Measurements from ENCODE around the gene MAPK7. TPM values are rescaled to one million over a fixed set of nuclear protein-coding genes. Genes with fewer than 3 reads are reported as not detected.

MAPK7 gene
- total and polyA plus RNA-seq, 2 of the 8 experiments (the other 6 are each of a cell fraction or from before 2014, with no cell fraction given), result 15.2 to 28.1 TPM

- peak overlapping the region in 1 of 4 experiments; percentile 93; a peak in 4 of 8 replicates for H3K4me3 ChIP-seq (ENCODE audit: extremely low read depth in 1 of 4, insufficient read depth in 2 of 4, low read depth in 3 of 4, low read length in 4 of 4)
- H2BK5ac ChIP-seq (ENCODE audit: low read depth, low read length), result no peak overlapping the region
- no peak overlapping the region for H2BK12ac ChIP-seq (ENCODE audit: low read depth, low read length)
- POLR2A ChIA-PET (ENCODE audit: partially characterized antibody), result interaction anchor here (0.7 to 6.2 kb wide), 10 partner anchors 9 to 285 kb away, joined by 3 to 32 read pairs (median 5); partner anchors contain the start of genes ALDH3A2, MAPK7 and MFAP4
- FAIRE-seq (no peak), DNase-seq (ENCODE audit: low read depth in 1 of 2, low spot score in 2 of 2) (no peak)
- H3K27ac ChIP-seq (ENCODE audit: low read depth, low read length), result no peak overlapping the region
- no peak overlapping the region for H4K8ac ChIP-seq (ENCODE audit: extremely low read depth, insufficient read depth, low read length)
- 51% methylated on average over 14 of the region's 14 CpGs; no CpG with 5 or more reads in 1 of the 2 experiments for WGBS, 2 experiments (ENCODE audit: extremely low coverage in 1 of 2, insufficient coverage in 1 of 2, insufficient read length in 1 of 2, insufficient replicate concordance in 2 of 2, low coverage in 1 of 2, low lambda C conversion rate in 2 of 2, missing lambda C conversion rate in 1 of 2)
- no peak overlapping the region for H2BK120ac ChIP-seq (replicated peaks; ENCODE audit: low read depth, low read length)
- CTCF ChIA-PET (ENCODE audit: partially characterized antibody), result interaction anchor here (0.7 to 6.7 kb wide), 63 partner anchors 9 to 551 kb away, joined by 3 to 66 read pairs (median 4); partner anchors contain the start of genes ALDH3A2, MAPK7, MFAP4 and RNF112
- H3K36me3 ChIP-seq (ENCODE audit: control insufficient read depth in 2 of 4, insufficient read depth in 4 of 4, low read length in 3 of 4), result no peaks in the 10 kb centered on the region; a peak in 1 of 8 replicates
- no peak overlapping the region for H2AFZ ChIP-seq (ENCODE audit: low read length)
- H4K5ac ChIP-seq (ENCODE audit: insufficient read length, low read depth, low read length), result no peak overlapping the region
- H4K20me1 ChIP-seq (replicated peaks in 1 of 2; ENCODE audit: control insufficient read depth in 1 of 2, insufficient read depth in 2 of 2, low read length in 2 of 2), result peaks cover 0 to 4% of the 10 kb centered on the region in 2 experiments
- H2AK5ac ChIP-seq (ENCODE audit: low read depth, low read length), result no peak overlapping the region
- no peak overlapping the region for H4K91ac ChIP-seq (replicated peaks; ENCODE audit: insufficient read length, low read length)
- no peak overlapping the region for H3K23ac ChIP-seq (ENCODE audit: insufficient read length)
- peak overlapping the region in 1 of 2 experiments; percentile 85; a peak in 2 of 4 replicates for H3K4me2 ChIP-seq (ENCODE audit: insufficient read depth in 1 of 2, low read depth in 2 of 2, low read length in 2 of 2)
- H3K56ac ChIP-seq (replicated peaks; ENCODE audit: insufficient read length, low read depth, low read length), result no peak overlapping the region
- no peak overlapping the region for H2BK20ac ChIP-seq (ENCODE audit: low read length)
- peaks cover 0 to 9% (median 3%) of the 10 kb centered on the region in 4 experiments; a peak in 4 of 7 replicates for H3K4me1 ChIP-seq (replicated peaks in 1 of 4; ENCODE audit: control insufficient read depth in 3 of 4, insufficient read depth in 4 of 4, low read length in 3 of 4)
- H3K9me3 ChIP-seq (ENCODE audit: insufficient read depth in 2 of 2, low read depth in 1 of 2, low read length in 1 of 2), result no peaks in the 10 kb centered on the region
- H3K18ac ChIP-seq (ENCODE audit: extremely low read depth, low read length), result no peak overlapping the region
- no peak overlapping the region for H2BK15ac ChIP-seq (ENCODE audit: low read length)
- no peaks in the 10 kb centered on the region; a peak in 1 of 7 replicates for H3K27me3 ChIP-seq (replicated peaks in 1 of 4; ENCODE audit: control insufficient read depth in 3 of 4, extremely low read depth in 1 of 4, insufficient read depth in 3 of 4, low read length in 3 of 4)
- no peak overlapping the region for H3K14ac ChIP-seq (ENCODE audit: insufficient read length)
- H3K23me2 ChIP-seq (ENCODE audit: low read depth, low read length), result peaks cover 6% of the 10 kb centered on the region; the same call in 1 of the 2 replicates
- no peak overlapping the region for H3K4ac ChIP-seq (replicated peaks; ENCODE audit: insufficient read length, low read depth, low read length)
- no peaks in the 10 kb centered on the region for H3K79me2 ChIP-seq (ENCODE audit: control insufficient read depth in 1 of 2, insufficient read depth in 2 of 2, low read length in 2 of 2)
- H3K79me1 ChIP-seq (ENCODE audit: low read depth, low read length), result no peaks in the 10 kb centered on the region
- H3K9ac ChIP-seq (replicated peaks in 1 of 4; ENCODE audit: extremely low read depth in 1 of 4, low read depth in 3 of 4, low read length in 3 of 4), result no peak overlapping the region
- TF ChIP-seq TAF1 (IDR thresholded peaks at IDR 0.05; ENCODE audit: low read depth, low read length), result no peak
- TF ChIP-seq RFX5 (IDR thresholded peaks at IDR 0.05; ENCODE audit: borderline replicate concordance, low read depth, low read length), result no peak
- no peak for TF ChIP-seq RAD21 (IDR thresholded peaks at IDR 0.05 in 1 of 2, conservative IDR thresholded peaks at IDR 0.05 in 1 of 2; ENCODE audit: low read depth in 2 of 2, low read length in 2 of 2)
- TF ChIP-seq NRF1 (IDR thresholded peaks at IDR 0.05; ENCODE audit: low read depth, low read length), result no peak
- TF ChIP-seq FOSL1 (IDR thresholded peaks at IDR 0.05; ENCODE audit: insufficient read depth, low read depth, low read length), result no peak
- TF ChIP-seq NANOG (IDR thresholded peaks at IDR 0.05; ENCODE audit: insufficient read depth, low read depth, low read length, poor library complexity, severe bottlenecking), result no peak
- TF ChIP-seq GABPA (IDR thresholded peaks at IDR 0.05; ENCODE audit: borderline replicate concordance, insufficient read depth, low read length), result 0 out of 2 replicates have a peak, but pooled peaks have one; percentile 38
- TF ChIP-seq EZH2 (IDR thresholded peaks at IDR 0.05; ENCODE audit: low read depth, low read length, severe bottlenecking), result no peak
- no peak for TF ChIP-seq SUZ12 (IDR thresholded peaks at IDR 0.05; ENCODE audit: low read length)
- TF ChIP-seq BACH1 (IDR thresholded peaks at IDR 0.05; ENCODE audit: low read length), result no peak
- no peak for TF ChIP-seq CBX5 (IDR thresholded peaks at IDR 0.05; ENCODE audit: low read depth, low read length)
- no peak for TF ChIP-seq SIRT6 (IDR thresholded peaks at IDR 0.05; ENCODE audit: low read length)
- no peak for TF ChIP-seq BCL11A (IDR thresholded peaks at IDR 0.05; ENCODE audit: low read depth in 2 of 2, low read length in 2 of 2)
- TF ChIP-seq TCF12 (IDR thresholded peaks at IDR 0.05; ENCODE audit: low read depth, low read length), result peak; percentile 71; the same call in 1 of the 2 replicates
These were observed 15.2 kb upstream of the MAPK7 start for GRCh38 chr17:19363114-19363438.

All from H1 (cell line).